ACHN (cell line): ENCODE data around the gene LBX2.
"Not testable (repeated sequence)": the region's sequence is repeated elsewhere in the genome, so short reads cannot be mapped to it uniquely, and the experiment has no call there.

ENCODE experiments used
- DNase-seq: peaks from one replicate; pipeline ENCODE4 v3.0.0-alpha.2; 2015
- in situ Hi-C: cut with HindIII; loops from 2 replicates; pipeline ENCODE4 v1.10.0; 2017; ENCODE audit warnings: low sequenced_read_pairs, low pct_ligation_motif_present, low pct_unique_long_range_greater_than_20kb

The LBX2 gene

DNA sequence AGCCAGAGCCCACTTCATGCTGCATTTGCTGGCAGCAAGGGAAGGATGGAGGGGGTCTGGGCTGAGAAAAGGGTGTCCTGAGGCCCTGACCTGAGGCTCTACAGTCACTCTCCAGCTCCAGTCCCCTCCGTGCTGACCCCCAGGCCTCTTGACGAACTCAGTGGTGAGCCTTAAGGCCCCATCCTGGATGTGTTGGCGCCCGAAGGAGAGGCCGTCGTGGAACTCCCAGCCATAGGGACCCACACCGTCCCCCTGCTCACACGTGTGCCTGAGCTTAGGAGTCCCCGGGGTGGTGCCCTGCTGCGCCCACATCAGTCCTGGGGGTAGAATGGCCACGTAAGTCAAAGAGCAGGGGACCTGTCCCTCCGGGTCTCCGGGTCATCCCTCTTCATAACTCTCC, 35.0 kb downstream of the LBX2 start:
- no peak for DNase-seq
- in situ Hi-C loops, result no loop called here

- no peak for DNase-seq
- in situ Hi-C loops, result no loop called here
Observed at GRCh38 chr2:74462786-74463105, 36.7 kb downstream of the LBX2 start.

- in situ Hi-C loops, result no loop called here
Observed at GRCh38 chr2:74462054-74462785, 37.2 kb downstream of the LBX2 start.

GRCh38 chr2:74461187-74462053, 38.0 kb downstream of the LBX2 start:
- DNase-seq, result no peak

More at GRCh38 chr2:74462054-74462785, 37.2 kb downstream of the LBX2 start:
- no peak for DNase-seq

GRCh38 chr2:74460187-74460586, 39.2 kb downstream of the LBX2 start:
- in situ Hi-C loops, DNase-seq: not testable (repeated sequence)

More at GRCh38 chr2:74461187-74462053, 38.0 kb downstream of the LBX2 start:
- in situ Hi-C loops, result no loop called here

DNA sequence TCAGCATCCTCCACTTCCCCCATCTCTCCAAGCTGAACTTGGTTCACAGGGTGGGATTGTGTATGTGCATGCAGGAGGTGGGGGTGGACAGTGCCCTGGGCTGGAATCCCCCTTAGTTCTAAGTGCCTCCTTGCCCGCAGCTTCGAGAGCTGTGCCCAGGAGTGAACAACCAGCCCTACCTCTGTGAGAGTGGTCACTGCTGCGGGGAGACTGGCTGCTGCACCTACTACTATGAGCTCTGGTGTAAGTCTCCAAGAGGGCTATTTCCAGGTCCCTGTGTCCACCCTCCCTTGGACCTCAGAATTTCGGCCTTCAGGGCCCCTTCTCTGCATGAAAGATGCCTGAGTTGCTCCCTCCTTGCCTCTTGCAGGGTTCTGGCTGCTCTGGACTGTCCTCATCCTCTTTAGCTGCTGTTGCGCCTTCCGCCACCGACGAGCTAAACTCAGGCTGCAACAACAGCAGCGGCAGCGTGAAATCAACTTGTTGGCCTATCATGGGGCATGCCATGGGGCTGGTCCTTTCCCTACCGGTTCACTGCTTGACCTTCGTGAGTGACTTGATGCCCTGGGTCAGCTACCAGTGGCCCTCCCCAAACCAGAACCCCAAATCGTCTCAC, 39.8 kb downstream of the LBX2 start:
- DNase-seq, in situ Hi-C loops: not testable (repeated sequence)

DNA sequence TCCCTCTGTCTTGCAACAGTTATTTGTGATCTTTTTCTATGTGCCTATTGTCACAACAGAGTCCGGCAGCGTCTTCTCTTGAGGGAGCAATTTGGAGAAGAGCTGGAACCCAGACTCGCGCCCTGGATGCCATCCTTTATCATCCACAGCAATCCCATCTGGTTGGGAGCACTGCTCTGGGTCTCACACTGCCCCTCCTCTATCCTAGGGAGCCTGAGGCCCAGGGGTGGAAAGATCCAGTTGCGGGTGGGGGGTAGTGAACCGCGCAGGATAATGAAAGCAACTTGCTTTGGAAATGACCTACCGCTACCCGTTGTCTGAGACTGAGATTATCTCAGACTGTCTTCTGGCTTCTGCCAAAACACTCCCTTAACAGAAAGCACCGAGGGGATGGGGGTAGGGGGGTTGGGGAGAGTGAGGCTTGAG, 40.5 kb downstream of the LBX2 start:
- DNase-seq, result no peak
- in situ Hi-C loops, result no loop called here

DNA sequence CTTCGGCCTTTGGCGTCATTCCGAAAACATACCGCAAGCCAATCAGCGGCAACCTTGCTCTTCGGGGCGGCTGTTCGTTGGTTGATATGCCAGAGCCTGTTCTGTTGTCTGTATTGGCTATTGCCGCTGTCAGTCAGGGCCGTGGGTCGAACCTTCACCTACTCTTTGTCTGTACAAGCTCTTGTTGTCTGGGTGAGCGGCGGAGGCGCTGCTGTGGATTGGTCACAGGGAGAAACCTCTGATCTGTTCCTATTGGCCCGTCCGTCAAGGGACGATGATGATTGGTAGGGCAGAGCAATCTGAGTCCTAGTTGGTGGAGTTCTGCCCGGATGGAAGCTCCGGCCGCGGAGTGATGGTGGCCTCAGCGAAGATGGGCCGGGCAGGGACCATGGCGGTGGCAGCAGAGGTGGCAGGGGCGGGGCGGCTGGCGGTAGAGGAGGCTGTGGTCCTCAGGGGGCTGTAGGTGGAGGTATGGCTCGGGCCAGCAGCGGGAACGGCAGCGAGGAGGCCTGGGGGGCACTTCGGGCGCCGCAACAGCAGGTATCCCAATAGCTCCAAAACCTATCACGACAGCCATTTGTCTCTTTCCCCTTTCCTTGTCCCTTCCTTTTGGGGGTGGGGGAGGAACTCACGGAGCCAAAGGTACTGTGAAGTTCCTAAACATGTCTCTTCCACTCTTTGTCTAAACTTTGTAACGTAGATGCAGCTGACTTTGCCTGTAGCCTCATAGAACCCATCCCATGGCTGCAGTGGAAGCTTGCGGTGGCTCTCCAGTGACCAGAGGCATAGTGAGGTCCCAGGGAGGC, 41.1 kb downstream of the LBX2 start, which contains the start of gene WBP1:
Gene WBP1, plus strand, starts transcription at position 307 of the 806 bp plus-strand sequence. Its CDS starts 165 bp downstream, at position 472.
- in situ Hi-C loops, result no loop called here
- peak; percentile 100 for DNase-seq

DNA sequence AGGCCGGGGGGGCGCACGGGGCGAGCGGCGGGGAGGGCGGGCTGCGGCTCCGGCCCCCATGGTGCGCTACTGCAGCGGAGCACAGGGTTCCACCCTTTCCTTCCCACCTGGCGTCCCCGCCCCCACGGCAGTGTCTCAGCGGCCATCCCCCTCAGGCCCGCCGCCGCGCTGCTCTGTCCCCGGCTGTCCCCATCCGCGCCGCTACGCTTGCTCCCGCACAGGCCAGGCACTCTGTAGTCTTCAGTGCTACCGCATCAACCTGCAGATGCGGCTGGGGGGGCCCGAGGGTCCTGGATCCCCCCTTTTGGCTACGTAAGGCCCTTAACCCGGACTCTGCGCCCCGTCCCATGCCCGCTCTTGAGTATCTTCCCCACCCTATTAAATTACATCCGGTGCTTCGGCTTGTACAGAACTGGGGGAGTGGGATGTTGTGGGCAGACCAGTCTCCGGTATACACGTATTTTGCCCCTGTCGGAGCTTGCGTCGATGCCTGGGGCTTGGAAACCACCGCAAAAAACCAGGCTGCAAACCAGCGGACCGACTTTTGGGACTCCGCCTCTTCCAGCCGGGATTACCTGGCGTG, 41.8 kb downstream of the LBX2 start:
- in situ Hi-C loops, result no loop called here
- peak; percentile 71 for DNase-seq

DNA sequence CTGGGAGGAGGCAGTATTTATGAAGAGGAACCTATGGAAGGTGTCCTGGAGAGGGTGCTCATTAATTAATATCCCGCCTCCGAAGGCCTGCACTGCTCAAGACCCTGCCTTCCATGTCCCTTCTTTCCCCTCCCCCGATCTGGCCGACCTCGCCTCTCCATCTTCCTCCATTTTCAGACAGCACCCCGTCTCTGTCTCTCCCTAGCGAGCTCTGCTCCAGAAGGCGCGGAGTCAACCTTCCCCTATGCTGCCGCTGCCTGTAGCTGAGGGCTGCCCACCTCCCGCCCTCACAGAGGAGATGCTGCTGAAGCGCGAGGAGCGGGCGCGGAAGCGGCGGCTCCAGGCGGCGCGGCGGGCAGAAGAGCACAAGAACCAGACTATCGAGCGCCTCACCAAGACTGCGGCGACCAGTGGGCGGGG, 42.3 kb downstream of the LBX2 start:
- in situ Hi-C loops, result no loop called here
- DNase-seq, result no peak

DNA sequence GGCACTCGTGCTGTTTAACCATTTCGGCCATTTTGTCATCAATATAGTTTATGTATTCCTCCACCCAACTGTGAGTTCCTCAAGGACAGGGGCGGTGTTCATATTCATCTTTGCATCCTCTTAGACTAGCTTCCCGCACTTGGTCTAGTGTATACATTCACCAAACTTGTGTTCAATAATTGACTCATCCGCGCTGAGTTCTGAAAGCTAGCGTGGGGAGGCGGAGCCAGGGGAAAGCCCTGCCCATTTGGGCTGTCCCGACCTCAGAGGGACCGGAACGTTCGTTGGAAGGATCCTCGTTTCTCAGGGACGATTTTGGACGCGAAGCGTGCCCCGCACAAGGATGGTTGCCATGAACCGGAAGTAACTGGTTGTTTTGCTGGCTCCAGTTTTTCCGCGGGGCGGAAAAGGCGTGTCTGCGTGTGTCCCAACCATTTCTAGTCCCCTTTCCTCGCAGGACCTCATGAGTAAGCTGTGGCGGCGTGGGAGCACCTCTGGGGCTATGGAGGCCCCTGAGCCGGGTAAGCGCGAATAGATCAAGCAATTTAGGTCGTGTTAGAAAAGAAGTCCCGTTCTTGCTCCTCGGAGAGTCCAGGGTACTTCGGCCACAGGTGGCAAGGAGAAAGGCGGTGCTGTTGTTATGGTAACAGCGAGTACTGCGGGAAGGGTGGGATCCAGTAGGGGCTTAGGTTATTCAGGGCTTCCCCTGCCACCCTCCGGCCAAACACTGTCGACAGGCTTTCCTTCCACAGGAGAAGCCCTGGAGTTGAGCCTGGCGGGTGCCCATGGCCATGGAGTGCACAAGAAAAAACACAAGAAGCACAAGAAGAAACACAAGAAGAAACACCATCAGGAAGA, 44.5 kb downstream of the LBX2 start, which contains the start of gene INO80B:
Gene INO80B, plus strand, starts transcription at position 434 of the 858 bp plus-strand sequence. Its CDS starts 30 bp downstream, at position 464.
- in situ Hi-C loops, result no loop called here
- peak; percentile 99 for DNase-seq

DNA sequence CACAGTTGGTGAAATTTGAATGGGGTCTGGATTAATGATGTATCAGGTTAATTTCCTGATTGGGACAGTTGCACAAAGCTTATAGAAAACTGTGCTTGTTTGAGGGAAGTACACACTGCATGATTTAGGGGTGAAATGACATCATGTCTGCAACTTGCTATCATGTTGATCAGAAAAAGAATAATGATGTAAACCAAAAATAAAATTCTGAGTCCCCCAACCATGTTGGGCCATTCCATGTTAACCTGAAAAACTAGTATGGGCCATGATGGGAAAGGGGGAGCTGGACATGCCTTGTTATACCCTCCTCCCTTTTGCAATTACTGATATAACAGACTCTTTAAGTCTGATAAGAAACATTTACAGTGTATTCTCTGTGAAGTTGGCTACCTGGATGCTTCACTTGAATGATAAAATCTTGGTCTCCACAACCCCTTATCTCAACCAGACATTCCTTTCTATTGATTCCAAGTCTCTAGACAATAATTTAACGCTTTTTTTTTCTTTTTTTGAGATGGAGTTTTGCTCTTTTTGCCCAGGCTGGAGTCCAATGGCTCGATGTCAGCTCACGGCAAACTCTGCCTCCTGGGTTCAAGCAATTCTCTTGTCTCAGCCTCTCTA, 48.7 kb downstream of the LBX2 start:
- DNase-seq, result no peak
- in situ Hi-C loops, result no loop called here

DNA sequence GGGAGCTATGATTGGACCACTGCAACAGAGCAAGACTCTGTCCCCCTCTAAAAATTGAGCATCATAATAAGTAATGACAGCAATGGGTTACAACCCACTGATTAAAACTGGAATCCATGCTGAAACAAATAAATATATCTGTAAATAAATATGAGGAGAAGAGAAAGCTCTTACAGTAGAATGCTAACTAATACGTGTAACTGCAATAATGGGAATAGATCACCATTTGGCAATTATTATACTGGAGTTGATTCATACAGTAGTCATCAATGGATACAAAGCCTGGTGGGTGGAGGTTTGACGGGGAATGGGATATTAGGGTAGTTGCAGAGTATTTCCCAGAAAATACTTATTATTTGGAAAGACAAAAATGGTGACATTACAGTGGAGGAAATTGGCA, 50.6 kb downstream of the LBX2 start:
- in situ Hi-C loops, result no loop called here
- DNase-seq, result no peak
